ENCODE data around the gene RAX2. TPM values are rescaled to one million over a fixed set of nuclear protein-coding genes. Genes with fewer than 3 reads are reported as not detected.

Gene RAX2
- not detected for total RNA-seq
- not detected for polyA plus RNA-seq
- long read RNA-seq, donor 1, result 0 reads
- long read RNA-seq, donor 2, result 0 reads

GRCh38 chr19:3771906-3772455 lies at the start of gene RAX2:
RAX2 (minus strand) TSS chr19:3772228; CDS start chr19:3771742, 486 bp downstream.
- TF ChIP-seq POLR2A (IDR thresholded peaks at IDR 0.05) (no peak), CTCF (IDR thresholded peaks at IDR 0.05 in 8 of 11, conservative IDR thresholded peaks at IDR 0.05 in 3 of 11) (no peak), POLR2AphosphoS5 (IDR thresholded peaks at IDR 0.05) (no peak)
- H3K27ac ChIP-seq, result no peak within 1 kb of the TSS
- no peaks in the 10 kb centered on the region for H3K27me3 ChIP-seq (replicated peaks in 1 of 7)
- H3K4me1 ChIP-seq, result peaks cover 0 to 5% (median 0%) of the 10 kb centered on the region in 6 donors
- peaks cover 0 to 35% (median 23%) of the 10 kb centered on the region in 6 donors for H3K36me3 ChIP-seq
- WGBS, 5 donors, result 59 to 78% (median 68%) methylated on average over 21 to 23 of the region's 23 CpGs
- no peak within 1 kb of the TSS for H3K4me3 ChIP-seq
- no peak for DNase-seq
- intact Hi-C loops (cut with DNase I; ENCODE audit: low total_unique reads), result loop anchor here (10.0 kb wide), 1 partner anchor 53 kb away; no protein-coding TSS in a partner anchor
- no peaks in the 10 kb centered on the region for H3K9me3 ChIP-seq

GRCh38 chr19:3821156-3821555 lies 49.1 kb upstream of the RAX2 start:
- WGBS, 5 donors, result 93 to 96% (median 94%) methylated on average over 23 of the region's 23 CpGs
- peaks cover 0 to 12% (median 0%) of the 10 kb centered on the region in 7 donors for H3K27me3 ChIP-seq (replicated peaks in 1 of 7)
- no peak overlapping the region for H3K4me3 ChIP-seq
- H3K36me3 ChIP-seq, result no peaks in the 10 kb centered on the region
- H3K9me3 ChIP-seq, result no peaks in the 10 kb centered on the region
- DNase-seq, result no peak
- no peak overlapping the region for H3K27ac ChIP-seq
- peaks cover 0 to 40% (median 17%) of the 10 kb centered on the region in 6 donors for H3K4me1 ChIP-seq
- TF ChIP-seq POLR2A (IDR thresholded peaks at IDR 0.05), result no peak
- no peak for TF ChIP-seq CTCF (IDR thresholded peaks at IDR 0.05 in 8 of 11, conservative IDR thresholded peaks at IDR 0.05 in 3 of 11)
- no peak for TF ChIP-seq POLR2AphosphoS5 (IDR thresholded peaks at IDR 0.05)
- intact Hi-C loops (cut with DNase I; ENCODE audit: low total_unique reads), result loop anchor here (10.0 kb wide), 1 partner anchor 46 kb away; the partner anchor contains the start of gene RAX2

- Histone ChIP-seq H3K9me3 (no peaks in the 10 kb centered on the region), H3K4me1 (peaks cover 0 to 45% (median 18%) of the 10 kb centered on the region in 6 donors), H3K27me3 (replicated peaks in 1 of 7) (peaks cover 0 to 12% (median 0%) of the 10 kb centered on the region in 7 donors), H3K27ac (no peak overlapping the region), H3K36me3 (no peaks in the 10 kb centered on the region), H3K4me3 (no peak overlapping the region)
- 91 to 97% (median 92%) methylated on average over 16 to 19 of the region's 19 CpGs for WGBS, 5 donors
- intact Hi-C loops (cut with DNase I; ENCODE audit: low total_unique reads), result loop anchor here (10.0 kb wide), 1 partner anchor 45 kb away; the partner anchor contains the start of gene RAX2
- TF ChIP-seq CTCF (IDR thresholded peaks at IDR 0.05 in 8 of 11, conservative IDR thresholded peaks at IDR 0.05 in 3 of 11), result no peak
- DNase-seq, result no peak
These were observed 48.0 kb upstream of the RAX2 start for GRCh38 chr19:3819989-3820388.

GRCh38 chr19:3818918-3819317 lies 46.9 kb upstream of the RAX2 start:
- Histone ChIP-seq H3K27ac (no peak overlapping the region), H3K4me3 (no peak overlapping the region)
- 72 to 82% (median 75%) methylated on average over 14 to 31 of the region's 31 CpGs for WGBS, 5 donors

More at GRCh38 chr19:3818918-3819317, 46.9 kb upstream of the RAX2 start:
- DNase-seq, result no peak
- Histone ChIP-seq H3K9me3 (no peaks in the 10 kb centered on the region), H3K27me3 (replicated peaks in 1 of 7) (peaks cover 0 to 12% (median 0%) of the 10 kb centered on the region in 7 donors), H3K4me1 (peaks cover 0 to 56% (median 21%) of the 10 kb centered on the region in 6 donors), H3K36me3 (no peaks in the 10 kb centered on the region)
- TF ChIP-seq CTCF (IDR thresholded peaks at IDR 0.05 in 8 of 11, conservative IDR thresholded peaks at IDR 0.05 in 3 of 11), result no peak
- no peak for TF ChIP-seq POLR2A (IDR thresholded peaks at IDR 0.05)
- no peak for TF ChIP-seq POLR2AphosphoS5 (IDR thresholded peaks at IDR 0.05)
- intact Hi-C loops (cut with DNase I; ENCODE audit: low total_unique reads), result no loop called here
